ENCODE results near the gene MMEL1.
"Not testable (repeated sequence)": the region's sequence is repeated elsewhere in the genome, so short reads cannot be mapped to it uniquely, and the experiment has no call there.

The MMEL1 gene

DNA sequence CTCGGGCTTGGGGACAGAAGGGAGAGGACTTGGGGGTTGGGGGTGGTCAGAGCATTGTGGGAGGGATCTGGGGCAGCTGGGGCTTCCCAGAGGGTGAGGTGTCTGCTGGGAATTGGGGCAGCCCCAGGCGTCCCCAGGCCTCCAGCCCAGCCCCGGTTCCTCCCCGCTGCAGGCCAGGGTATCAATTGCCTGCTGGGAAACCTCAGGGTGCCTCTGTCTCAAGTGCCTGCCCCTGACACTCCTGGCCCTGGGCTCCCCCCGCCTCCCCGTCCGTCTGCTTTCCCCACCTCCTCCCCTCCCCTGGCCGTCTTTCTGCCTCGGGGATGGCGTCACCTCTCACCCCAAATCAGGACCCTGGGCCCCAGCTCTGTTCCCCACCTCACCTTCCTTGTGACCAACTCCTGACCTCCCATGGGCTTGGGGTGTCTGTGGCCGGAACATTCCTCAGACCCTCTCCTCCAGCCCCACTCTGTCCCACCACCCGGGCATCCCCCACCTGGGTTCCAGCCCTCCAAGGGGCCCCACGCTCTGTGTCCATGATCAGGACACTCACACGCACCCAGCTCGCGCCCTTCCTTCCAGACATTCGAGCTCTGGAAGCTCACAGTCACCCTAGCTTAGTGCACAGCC is 64.5 kb downstream of the MMEL1 start:
- DNase-seq, result not testable (repeated sequence)

DNA sequence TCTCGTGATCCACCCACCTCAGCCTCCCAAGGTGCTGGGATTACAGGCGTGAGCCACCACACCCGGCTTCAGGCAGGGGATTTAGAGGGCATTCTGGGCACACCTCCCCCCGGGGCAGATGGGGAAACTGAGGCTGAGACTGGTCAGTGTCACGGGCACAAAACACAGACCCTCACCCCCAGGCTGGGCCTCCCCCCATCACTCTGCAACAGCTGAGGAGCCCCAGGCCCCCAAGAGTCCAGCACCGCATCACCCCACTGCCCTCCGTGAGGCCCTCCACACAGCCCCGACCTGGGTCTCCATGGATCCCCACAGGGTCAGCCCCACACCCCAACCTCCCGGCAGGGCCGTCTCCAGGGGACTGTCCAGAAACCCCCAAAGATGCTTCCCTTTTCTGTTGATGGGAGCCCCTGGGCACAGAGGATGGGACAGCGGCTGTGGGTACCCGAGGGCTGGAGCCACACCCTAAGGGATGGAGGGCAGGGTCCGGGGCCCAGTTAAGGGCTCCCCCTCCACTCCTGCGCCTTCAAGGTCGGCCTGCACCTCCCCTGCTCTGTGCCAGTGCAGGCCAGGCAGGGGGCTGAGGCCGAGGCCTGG is 65.6 kb downstream of the MMEL1 start:
- no peak for DNase-seq

DNA sequence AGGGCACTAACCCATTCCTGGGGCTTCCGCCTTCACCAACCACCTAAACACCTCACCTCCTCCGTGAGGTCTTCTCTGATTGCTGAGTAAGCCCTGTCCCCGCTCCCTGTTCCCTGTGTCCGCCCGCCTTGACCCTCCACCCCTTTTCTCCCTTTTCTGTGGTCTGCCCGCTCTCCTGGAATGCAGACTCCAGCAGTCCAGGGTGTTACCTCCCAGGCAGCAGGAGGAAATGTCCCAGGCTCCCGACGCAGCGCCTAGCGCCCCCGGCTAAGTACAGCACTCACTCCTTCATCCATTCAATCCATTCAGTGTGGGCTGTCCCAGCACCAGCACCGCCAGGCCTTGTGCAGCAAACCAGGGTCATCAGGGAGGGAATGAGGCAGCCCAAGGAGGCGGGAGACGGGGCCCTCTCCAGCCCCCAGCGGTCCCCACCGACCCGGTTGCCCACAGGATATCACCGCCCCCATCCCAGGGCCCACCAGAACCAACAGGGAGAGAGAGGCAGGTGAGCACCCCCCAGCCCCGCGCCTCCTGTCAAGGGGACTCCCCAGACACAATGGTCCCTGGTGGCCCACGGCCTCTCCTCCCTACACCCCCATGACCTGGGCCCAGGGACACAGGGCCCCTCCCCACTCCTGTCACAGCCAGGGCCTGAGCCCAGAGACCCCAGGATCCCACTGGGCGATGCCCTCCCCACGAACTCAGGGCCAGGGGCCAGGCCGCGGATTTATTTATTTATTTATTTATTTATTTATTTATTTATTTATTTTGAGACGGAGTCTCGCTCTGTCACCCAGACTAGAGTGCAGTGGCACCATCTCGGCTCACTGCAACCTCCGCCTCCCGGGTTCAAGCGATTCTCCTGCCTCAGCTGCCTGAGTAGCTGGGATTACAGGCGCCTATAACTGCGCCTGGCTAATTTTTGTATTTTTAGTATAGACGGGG is 66.4 kb downstream of the MMEL1 start:
- no peak for DNase-seq

DNA sequence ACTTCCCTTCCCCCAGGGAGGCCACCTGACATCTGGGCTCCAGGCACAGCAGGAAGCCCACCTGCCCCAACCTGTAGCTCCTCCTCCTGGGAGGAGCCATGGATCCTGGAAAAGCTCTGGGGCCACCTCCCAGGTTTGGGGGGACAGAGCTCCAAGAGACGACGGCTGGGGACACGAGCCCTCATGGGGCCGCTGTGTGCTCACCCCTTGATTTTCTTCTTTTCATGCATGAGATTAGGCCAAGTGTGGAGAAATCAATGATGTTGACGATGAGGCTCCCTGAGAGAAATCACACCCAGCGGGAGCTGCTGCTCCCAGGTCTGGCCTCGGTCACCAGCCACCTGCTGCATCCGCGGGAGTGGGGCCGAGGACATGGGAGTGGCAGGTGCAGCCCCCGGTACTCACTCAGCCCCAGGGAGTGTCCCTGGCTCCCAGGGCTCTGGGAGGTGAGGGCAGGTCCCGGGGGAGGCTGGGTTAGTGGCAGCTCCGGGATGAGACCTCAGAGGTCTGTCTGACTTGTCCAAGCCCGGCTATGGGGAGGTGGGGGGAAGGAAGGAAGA is 67.9 kb downstream of the MMEL1 start:
- DNase-seq, result no peak

DNA sequence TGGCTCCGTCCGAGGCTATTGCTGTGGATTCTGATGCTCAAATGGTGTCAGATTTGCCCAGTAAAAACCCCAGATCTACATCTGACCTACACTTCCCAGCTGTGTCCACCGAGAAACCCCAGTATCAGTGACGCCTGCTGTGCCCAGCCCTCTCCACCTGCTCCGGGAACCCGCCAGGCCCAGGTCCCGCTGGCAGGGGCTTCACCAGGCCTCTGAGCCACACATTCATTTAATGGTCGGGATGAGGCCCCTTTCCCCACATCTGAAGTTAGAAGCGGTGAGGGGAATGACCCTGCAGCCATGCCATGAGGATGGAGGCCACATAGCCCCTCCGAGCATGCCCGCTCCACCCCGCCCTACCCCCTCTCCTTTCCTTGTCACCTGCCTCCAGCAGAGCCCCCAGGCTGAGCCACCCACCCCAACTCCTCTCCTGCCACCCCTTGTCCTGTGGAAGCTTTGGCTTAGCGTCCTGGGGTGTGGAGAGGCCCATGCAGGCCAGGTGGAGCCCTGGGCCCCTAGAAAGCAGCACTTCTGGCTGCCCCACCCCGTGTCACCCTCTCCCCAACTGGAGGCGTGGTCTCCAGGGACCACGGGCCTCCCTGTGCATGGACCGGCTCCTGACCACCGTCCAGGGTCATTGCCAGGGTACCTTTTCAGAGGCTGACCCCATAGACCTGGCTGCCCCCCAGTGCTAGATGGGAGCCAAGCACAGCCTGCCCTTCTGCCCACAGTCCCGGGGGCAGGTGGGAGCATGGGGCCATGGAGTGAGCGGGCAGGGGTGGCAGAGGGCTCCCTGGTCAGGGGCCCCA is 68.6 kb downstream of the MMEL1 start:
- no peak for DNase-seq

DNA sequence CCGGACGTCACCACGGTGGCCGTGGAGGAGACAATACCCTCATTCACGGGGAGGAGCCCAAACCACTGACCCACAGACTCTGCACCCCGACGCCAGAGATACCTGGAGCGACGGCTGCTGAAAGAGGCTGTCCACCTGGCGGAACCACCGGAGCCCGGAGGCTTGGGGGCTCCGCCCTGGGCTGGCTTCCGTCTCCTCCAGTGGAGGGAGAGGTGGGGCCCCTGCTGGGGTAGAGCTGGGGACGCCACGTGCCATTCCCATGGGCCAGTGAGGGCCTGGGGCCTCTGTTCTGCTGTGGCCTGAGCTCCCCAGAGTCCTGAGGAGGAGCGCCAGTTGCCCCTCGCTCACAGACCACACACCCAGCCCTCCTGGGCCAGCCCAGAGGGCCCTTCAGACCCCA is 69.6 kb downstream of the MMEL1 start:
- no peak for DNase-seq

DNA sequence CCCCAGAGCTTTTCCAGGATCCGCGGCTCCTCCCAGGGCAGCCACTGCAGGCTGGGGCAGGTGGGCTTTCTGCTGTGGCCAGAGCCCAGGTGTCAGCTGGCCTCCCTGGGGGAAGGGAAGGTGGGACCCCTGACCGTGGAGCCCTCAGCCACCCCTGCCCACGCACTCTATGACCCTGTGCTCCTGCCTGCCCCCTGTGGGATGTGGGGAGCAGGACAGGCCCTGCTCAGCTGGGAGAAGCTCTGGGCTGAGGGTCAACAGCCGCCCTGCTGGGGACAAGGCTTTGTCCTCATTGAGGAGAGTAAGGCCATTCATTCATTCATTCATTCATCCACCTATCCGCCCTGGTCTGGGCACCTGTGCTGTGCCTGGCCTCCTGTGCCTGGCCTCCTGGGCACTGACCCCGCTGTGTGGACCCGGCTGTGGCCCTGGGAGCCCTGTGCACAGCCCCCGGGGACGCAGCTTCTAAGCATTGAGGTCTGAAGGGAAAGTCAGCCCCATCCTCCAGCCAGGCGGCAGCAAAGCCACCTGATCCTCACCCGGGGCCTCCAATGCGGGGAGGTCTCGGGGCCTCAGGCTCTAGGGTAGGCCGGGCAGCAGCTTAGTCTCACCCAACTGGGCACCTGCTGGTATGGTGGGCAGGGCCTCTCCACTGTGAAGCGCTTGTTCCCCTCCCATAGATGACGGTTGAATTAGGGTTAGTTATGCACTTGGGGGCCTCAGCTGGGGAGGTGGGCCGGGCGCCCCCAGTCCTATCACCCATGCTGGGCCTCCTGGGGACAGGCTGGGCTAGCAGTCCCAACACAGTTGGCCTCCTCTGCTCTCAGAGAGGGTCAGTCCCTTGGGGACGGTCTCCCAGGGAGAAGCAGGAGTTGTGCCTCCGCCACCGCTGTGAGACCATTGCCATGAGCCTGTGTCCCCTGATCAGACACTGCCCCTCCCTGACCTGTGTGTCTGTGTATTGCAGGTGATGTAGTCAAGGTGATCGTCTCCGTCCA is 70.6 kb downstream of the MMEL1 start:
- DNase-seq, result no peak

DNA sequence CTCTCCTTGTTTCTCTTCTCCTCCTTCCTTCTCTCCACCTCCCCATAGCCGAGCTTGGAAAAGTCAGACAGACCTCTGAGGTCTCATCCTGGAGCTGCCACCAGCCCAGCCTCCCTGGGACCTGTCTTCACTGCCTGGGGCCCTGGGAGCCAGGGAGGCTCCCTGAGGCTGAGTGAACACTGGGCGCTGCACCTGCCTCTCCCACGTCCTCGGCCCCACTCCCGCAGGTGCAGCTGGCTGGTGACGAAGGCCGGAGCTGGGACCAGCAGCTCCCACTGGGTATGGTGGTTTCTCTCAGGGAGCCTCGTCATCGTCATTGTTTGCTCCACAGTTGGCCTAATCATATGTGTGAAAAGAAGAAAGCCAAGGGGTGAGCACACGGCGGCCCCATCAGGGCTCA is 71.4 kb downstream of the MMEL1 start:
- DNase-seq, result no peak

DNA sequence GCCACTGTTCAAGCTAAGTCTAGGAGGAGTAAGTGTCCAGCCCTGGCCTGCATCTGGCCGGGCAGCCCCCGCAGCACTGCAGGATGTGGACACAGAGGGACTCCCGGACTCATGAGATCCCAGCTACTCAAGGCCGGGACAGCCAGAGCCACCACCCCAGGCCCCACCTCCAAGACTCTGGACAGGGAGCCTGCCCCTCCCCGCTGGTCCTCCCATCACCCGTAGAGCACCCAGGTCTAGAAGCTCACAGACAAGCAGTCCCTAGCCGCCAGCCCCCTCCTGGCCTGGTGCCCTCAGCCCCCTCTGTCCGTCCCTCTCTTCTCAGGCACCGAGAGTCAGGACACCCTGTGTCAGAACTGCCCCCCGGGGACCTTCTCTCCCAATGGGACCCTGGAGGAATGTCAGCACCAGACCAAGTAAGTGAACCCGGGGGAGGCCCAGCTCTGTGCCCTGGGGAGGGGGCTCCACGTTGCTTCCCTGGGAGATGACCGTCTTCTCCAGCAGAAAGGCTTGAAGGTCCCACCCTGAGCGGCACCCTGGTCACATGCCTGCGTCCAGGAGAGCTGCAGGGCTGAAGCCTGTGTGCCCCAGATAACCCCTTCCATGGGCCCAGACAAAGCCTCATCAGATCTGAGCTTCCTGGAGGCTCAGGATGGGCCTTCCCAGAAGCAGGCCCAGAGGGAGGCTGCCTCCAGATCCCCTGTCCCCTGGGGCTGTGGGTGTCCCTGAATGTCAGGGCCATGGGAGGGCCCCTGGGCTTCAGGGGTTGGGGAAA is 72.3 kb downstream of the MMEL1 start:
- DNase-seq, result no peak

DNA sequence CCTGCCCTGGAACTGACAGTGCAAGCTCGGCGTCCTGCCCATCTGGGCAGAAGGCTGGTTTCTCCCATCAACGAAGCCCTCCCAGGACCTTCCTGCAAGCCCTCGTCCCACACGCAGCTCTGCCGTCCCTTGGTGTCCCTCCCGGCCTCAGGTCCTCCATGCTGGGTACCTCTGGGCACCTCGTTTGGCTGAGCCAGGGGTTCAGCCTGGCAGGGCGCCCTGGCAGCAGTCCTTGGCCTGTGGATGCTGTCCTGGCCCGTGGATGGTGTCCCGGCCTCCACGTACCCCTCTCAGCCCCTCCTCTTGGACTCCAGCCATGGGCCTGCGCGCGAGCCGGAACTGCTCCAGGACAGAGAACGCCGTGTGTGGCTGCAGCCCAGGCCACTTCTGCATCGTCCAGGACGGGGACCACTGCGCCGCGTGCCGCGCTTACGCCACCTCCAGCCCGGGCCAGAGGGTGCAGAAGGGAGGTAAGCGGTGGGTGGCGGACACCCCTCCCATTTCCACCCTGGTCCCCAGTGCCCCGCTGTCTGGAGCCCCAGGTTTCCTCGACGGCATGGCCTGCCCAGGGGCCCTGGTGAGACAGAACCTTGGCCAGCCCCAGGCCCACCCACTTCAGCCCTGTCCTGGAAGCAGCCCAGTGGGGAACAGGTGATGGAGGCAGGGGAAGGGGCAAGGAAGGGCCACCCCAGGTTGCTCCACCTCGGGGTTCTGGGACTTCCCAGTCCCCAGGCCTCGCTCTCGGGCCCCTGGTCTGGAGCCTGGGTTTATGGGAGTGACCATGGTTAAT is 73.1 kb downstream of the MMEL1 start:
- DNase-seq, result no peak

DNA sequence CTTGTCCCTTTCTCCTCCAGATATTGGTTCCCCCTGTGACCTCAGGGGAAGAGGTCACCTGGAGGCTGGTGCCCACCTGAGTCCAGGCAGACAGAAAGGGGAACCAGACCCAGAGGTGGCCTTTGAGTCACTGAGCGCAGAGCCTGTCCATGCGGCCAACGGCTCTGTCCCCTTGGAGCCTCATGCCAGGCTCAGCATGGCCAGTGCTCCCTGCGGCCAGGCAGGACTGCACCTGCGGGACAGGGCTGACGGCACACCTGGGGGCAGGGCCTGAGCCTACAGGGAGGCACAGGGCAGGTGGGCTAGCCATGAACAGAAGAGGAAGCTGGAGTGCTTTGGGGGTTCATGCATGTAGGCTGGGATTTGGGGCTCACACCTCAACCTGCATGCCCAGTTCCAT is 74.0 kb downstream of the MMEL1 start:
- no peak for DNase-seq

DNA sequence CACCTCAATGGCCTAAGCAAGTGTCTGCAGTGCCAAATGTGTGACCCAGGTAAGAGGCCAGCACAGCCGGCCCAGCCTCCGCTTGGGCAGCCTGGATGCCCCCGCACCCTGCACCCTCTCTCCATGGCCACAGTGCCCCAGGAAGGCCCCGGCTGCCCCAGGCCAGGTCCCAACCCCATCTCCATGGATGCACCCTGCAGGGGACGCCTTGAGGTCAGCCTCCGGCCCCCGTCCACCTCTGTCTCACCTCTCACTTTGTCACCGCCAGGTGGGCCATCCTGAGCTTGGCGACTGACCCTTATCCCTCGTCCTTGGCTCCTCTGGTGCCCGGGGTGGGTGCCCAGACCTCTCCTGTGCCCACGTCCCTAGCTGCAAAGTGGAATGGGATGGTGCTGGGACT is 74.4 kb downstream of the MMEL1 start:
- DNase-seq, result no peak

DNA sequence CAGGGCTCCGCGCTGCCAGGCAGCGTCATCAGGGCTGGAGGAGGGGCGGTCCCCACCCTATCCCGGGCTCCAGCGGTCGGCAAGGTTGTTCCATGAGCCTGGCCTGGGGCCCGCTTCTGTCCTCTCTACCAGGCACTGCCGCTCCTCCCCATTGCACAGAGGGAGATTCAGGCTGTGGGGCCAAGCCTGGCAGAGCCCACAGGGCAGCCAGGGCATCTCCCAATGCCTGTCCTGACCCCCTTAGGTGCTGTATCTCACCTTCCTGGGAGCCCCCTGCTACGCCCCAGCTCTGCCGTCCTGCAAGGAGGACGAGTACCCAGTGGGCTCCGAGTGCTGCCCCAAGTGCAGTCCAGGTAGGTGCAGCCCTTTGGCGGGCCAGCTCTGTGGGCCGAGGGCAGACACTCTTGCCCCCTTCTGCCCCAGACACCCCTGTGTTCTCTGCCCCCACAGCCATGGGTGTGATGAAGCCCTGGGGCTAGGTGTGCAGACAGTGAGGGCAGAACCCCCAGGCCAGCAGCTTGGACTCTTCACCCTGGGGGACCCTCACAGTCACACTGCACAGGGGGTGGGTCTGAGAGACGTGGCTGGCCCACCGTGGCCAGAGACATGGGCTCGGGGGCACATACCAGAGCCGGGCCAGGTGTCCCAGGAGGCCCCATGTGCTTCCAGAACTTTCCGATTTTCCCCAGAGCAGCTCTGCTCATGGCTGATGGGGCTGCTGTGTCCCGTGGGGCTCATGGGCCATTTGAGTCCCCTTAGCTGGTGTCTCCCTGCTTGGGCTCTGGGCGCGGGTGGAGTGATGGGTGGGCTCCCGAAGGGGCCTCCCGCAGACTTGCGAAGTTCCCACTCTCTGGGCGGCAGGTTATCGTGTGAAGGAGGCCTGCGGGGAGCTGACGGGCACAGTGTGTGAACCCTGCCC is 75.1 kb downstream of the MMEL1 start:
- DNase-seq, result no peak

DNA sequence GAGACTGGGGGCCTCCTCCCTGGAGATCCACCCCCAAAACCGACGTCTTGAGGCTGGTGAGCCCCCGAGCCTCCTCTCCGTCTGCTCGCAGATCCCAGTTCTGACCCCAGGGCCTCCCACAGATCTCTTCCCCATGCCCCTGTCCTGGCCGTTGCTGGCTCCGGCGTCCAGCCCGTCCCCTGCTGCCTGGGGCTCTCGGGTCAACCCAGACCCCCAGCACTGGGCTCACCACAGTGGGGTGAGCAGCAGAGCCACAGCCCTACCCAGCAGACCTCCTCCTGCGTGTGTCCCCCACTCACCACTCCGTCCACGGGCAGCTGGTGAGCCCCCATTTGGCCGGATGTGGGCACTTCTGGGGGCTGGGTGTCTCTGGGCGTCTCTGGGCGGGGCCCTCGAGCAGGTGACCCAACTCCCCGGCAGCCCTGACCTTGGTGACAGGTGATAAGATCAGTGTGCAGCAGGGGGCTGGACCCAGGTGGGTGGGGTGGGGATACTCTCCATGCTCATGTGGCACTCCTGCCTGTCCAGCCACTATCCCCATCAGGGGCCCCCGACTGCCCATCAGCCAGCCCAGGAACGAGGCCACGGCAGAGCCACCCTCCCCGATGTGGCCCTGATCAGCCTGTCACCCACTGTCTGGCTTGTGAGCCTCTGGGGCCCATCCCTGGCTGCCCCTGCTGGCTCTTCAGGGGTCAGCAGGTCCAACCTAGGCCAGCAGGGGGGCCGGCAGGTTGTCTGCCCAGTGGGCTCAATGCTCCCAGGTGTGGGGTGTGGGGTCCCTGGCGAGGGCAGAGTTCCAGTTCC is 75.9 kb downstream of the MMEL1 start:
- DNase-seq, result no peak

DNA sequence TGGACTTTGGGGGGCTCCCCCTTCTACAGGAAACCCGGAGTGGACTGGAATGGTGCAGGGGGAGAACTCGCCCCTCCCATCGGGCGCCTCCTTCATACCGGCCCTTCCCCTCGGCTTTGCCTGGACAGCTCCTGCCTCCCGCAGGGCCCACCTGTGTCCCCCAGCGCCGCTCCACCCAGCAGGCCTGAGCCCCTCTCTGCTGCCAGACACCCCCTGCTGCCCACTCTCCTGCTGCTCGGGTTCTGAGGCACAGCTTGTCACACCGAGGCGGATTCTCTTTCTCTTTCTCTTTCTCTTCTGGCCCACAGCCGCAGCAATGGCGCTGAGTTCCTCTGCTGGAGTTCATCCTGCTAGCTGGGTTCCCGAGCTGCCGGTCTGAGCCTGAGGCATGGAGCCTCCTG is 76.5 kb downstream of the MMEL1 start, which contains the start of gene TNFRSF14:
TSS of gene TNFRSF14 (plus strand) at position 95 of the 401 bp plus-strand sequence. CDS start at position 389, 294 bp downstream.
- peak; percentile 72 for DNase-seq

DNA sequence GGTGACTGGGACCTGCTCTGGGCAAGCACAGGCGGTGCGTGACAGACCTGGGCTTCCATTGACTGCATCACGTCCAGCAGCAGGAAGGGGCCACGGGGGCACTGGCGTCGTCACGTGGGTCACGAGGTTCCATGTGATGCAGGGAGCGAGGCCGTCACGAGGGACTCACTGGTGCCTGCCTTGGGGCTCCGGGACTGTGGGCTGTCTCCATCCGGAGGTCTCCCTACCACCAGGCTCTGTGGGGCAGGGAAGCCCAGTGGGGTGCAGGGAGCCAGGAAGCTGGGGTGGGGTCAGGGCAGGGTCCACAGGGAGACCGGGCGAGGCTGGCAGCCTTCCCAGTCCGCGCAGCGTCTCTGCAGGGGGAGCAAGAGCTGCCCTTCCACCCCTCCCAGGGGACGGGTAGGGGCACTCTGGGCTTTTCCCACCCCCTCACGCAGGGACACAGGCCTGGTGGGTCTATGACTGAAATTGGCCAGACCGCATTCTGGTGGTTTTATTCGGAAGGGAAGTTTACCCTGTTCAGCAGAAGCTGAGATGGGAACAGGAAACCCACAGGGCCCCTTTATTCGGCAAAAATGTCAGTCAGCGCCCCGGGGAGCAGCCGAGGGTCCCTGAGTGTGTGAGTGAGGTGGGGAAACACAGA is 77.1 kb downstream of the MMEL1 start:
- DNase-seq, result peak; percentile 72

Data from stimulated activated naive CD4-positive, alpha-beta T cell treated with Interleukin-2 at 50 U/mL for 16 hours (primary cell).